Measurements from ENCODE around the gene ARFGEF3. TPM values are rescaled to one million over a fixed set of nuclear protein-coding genes. Genes with fewer than 3 reads are reported as not detected.

The ARFGEF3 gene
- total RNA-seq, 1 experiment from 2014 or later = 20.1 TPM

- no peak overlapping the region for H3K4me3 Mint-ChIP-seq
- no peaks in the 10 kb centered on the region for H3K9me3 Mint-ChIP-seq
- no peaks in the 10 kb centered on the region for H3K27me3 Mint-ChIP-seq (ENCODE audit: low read depth)
- no peak overlapping the region for H3K27ac Mint-ChIP-seq
- CTCF ChIA-PET = interaction anchor here (0.6 kb wide), 1 partner anchor 114 kb away, joined by 3 read pairs; no protein-coding TSS in a partner anchor
- H3K36me3 Mint-ChIP-seq = peaks cover 14% of the 10 kb centered on the region
- DNase-seq (ENCODE audit: low spot score) = no peak
- ATAC-seq = no peak
- TF ChIP-seq E2F1 (CRISPR knock-in tag; IDR thresholded peaks at IDR 0.05) (no peak), ZNF232 (CRISPR knock-in tag; IDR thresholded peaks at IDR 0.05) (no peak), KAT7 (CRISPR knock-in tag; IDR thresholded peaks at IDR 0.05; ENCODE audit: borderline replicate concordance) (no peak), ZNF532 (CRISPR knock-in tag; IDR thresholded peaks at IDR 0.05; ENCODE audit: borderline replicate concordance) (no peak), ERG (CRISPR knock-in tag; IDR thresholded peaks at IDR 0.05) (no peak), FOXK1 (CRISPR knock-in tag; IDR thresholded peaks at IDR 0.05) (no peak), MAX (CRISPR knock-in tag; IDR thresholded peaks at IDR 0.05) (no peak), TCF7 (CRISPR knock-in tag; IDR thresholded peaks at IDR 0.05; ENCODE audit: low read depth) (no peak), ZNF396 (CRISPR knock-in tag; IDR thresholded peaks at IDR 0.05; ENCODE audit: borderline replicate concordance) (no peak)
- H3K4me1 Mint-ChIP-seq = no peaks in the 10 kb centered on the region
- POLR2A ChIA-PET = interaction anchor here (0.5 kb wide), 1 partner anchor 29 kb away, joined by 5 read pairs; no protein-coding TSS in a partner anchor
Observed at GRCh38 chr6:138267971-138268895, 106.5 kb downstream of the ARFGEF3 start.

GRCh38 chr6:138271451-138271850 is 109.7 kb downstream of the ARFGEF3 start:
- 0 out of 2 replicates have a peak, but pooled peaks cover 2% of the 10 kb centered on the region for H3K4me1 Mint-ChIP-seq
- H3K4me3 Mint-ChIP-seq = no peak overlapping the region
- H3K36me3 Mint-ChIP-seq = no peaks in the 10 kb centered on the region
- DNase-seq (ENCODE audit: low spot score) = no peak
- ChIA-PET CTCF (no interaction called here), POLR2A (no interaction called here)
- H3K9me3 Mint-ChIP-seq = no peaks in the 10 kb centered on the region
- no peaks in the 10 kb centered on the region for H3K27me3 Mint-ChIP-seq (ENCODE audit: low read depth)
- TF ChIP-seq ZNF121 (CRISPR knock-in tag; IDR thresholded peaks at IDR 0.05) = no peak
- no peak for TF ChIP-seq ZNF219 (CRISPR knock-in tag; IDR thresholded peaks at IDR 0.05; ENCODE audit: borderline replicate concordance)
- no peak for TF ChIP-seq ZNF281 (CRISPR knock-in tag; IDR thresholded peaks at IDR 0.05)
- no peak for TF ChIP-seq ZNF317 (CRISPR knock-in tag; IDR thresholded peaks at IDR 0.05; ENCODE audit: borderline replicate concordance, low read depth)
- no peak for TF ChIP-seq ZBTB43 (CRISPR knock-in tag; IDR thresholded peaks at IDR 0.05)
- no peak for TF ChIP-seq HMGXB4 (CRISPR knock-in tag; IDR thresholded peaks at IDR 0.05)
- TF ChIP-seq RELA (CRISPR knock-in tag; IDR thresholded peaks at IDR 0.05; ENCODE audit: borderline replicate concordance) = no peak
- no peak for TF ChIP-seq PREB (CRISPR knock-in tag; IDR thresholded peaks at IDR 0.05; ENCODE audit: borderline replicate concordance)
- no peak for TF ChIP-seq MAX (CRISPR knock-in tag; IDR thresholded peaks at IDR 0.05)
- no peak for ATAC-seq
- no peak overlapping the region for H3K27ac Mint-ChIP-seq
